GM12892 (cell line): ENCODE results near the gene DDX39B.

Experiments used
- POLR2A ChIP-seq: IDR thresholded peaks from 2 replicates; pipeline ENCODE4 v1.6.1; 2011; ENCODE audit warnings: low read depth, low read length, control low read depth
- POLR2AphosphoS5 ChIP-seq: IDR thresholded peaks from 2 replicates; pipeline ENCODE4 v1.6.1; 2011; ENCODE audit warnings: low read depth, low read length, control low read depth
- TAF1 ChIP-seq: IDR thresholded peaks from 2 replicates; pipeline ENCODE4 v1.6.1; 2011; ENCODE audit warnings: low read depth, mild to moderate bottlenecking, control low read depth, low read length, borderline replicate concordance

DNA sequence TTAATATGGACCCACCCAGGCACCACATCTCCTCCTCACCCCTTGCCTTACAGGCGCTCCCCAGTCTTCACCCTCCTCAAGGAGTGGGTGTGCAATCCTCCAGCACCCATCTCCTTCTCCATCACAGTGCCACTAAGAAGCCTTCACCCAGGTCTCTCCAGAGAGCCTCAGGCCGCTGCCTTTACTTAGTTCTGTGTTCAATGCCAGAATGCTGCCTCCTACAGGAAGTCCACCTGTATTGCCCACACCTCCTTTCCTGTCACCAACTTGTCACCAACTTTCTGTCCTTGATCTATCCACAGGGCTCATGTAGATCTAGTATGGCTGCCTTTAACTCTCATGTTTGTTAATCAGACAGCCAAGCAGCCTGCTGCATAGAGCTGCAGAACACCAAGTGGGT lies 43.7 kb upstream of the DDX39B start:
- TF ChIP-seq POLR2A (no peak), POLR2AphosphoS5 (no peak), TAF1 (no peak)
